ENCODE data around the gene XPO1. TPM values are rescaled to one million over a fixed set of nuclear protein-coding genes. Genes with fewer than 3 reads are reported as not detected.

XPO1 gene
- total and polyA plus RNA-seq, 4 donors: 15.0 to 149 (median 41.3) TPM

GRCh38 chr2:61536180-61536571, 2.0 kb downstream of the XPO1 start:
- H3K27ac ChIP-seq (ENCODE audit: low read depth in 1 of 2, low read length in 2 of 2): peak overlapping the region; percentile 97 to 98
- WGBS: 2% methylated on average over 9 of the region's 9 CpGs
- peak overlapping the region; percentile 76 to 98 (median 82) for H3K4me3 ChIP-seq (ENCODE audit: low read depth in 1 of 3, low read length in 3 of 3)
- H3K9ac ChIP-seq (ENCODE audit: low read depth in 1 of 2, low read length in 2 of 2): peak overlapping the region; percentile 61 to 86
- peaks cover 2 to 28% (median 13%) of the 10 kb centered on the region in 4 donors for H3K4me1 ChIP-seq (ENCODE audit: control insufficient read depth in 4 of 4, insufficient read depth in 4 of 4, low read length in 3 of 4)
- peaks cover 0 to 5% (median 3%) of the 10 kb centered on the region in 4 donors for H3K36me3 ChIP-seq (ENCODE audit: control insufficient read depth in 4 of 4, insufficient read depth in 3 of 4, low read depth in 1 of 4, low read length in 3 of 4)
- DNase-seq (ENCODE audit: low spot score): no peak
- H3K27me3 ChIP-seq (ENCODE audit: control insufficient read depth in 4 of 4, insufficient read depth in 4 of 4, low read length in 3 of 4): no peaks in the 10 kb centered on the region
- H3K9me3 ChIP-seq (ENCODE audit: control insufficient read depth in 4 of 4, low read length in 3 of 4): no peaks in the 10 kb centered on the region
- TF ChIP-seq FOXA1 (IDR thresholded peaks at IDR 0.05) (no peak), YY1 (IDR thresholded peaks at IDR 0.05) (peak; percentile 11)

- peaks cover 0 to 5% (median 3%) of the 10 kb centered on the region in 4 donors for H3K36me3 ChIP-seq (ENCODE audit: control insufficient read depth in 4 of 4, insufficient read depth in 3 of 4, low read depth in 1 of 4, low read length in 3 of 4)
- H3K9me3 ChIP-seq (ENCODE audit: control insufficient read depth in 4 of 4, low read length in 3 of 4): no peaks in the 10 kb centered on the region
- TF ChIP-seq SP1 (IDR thresholded peaks at IDR 0.05) (no peak), NR2F2 (IDR thresholded peaks at IDR 0.05) (no peak), ATF3 (IDR thresholded peaks at IDR 0.05) (no peak), REST (IDR thresholded peaks at IDR 0.05) (no peak), MAX (IDR thresholded peaks at IDR 0.05) (no peak), RXRA (IDR thresholded peaks at IDR 0.05) (no peak), ZBTB33 (IDR thresholded peaks at IDR 0.05) (no peak), HNF4G (IDR thresholded peaks at IDR 0.05) (no peak), GABPA (IDR thresholded peaks at IDR 0.05 in 1 of 2, conservative IDR thresholded peaks at IDR 0.05 in 1 of 2) (no peak), FOXA2 (IDR thresholded peaks at IDR 0.05) (no peak), CTCF (IDR thresholded peaks at IDR 0.05; ENCODE audit: low read depth, low read length, missing input control) (no peak)
- H3K4me3 ChIP-seq (ENCODE audit: low read depth in 1 of 3, low read length in 3 of 3): peak overlapping the region; percentile 76 to 98 (median 82)
- WGBS: 23% methylated on average over 5 of the region's 5 CpGs
- H3K4me1 ChIP-seq (ENCODE audit: control insufficient read depth in 4 of 4, insufficient read depth in 4 of 4, low read length in 3 of 4): peaks cover 2 to 33% (median 15%) of the 10 kb centered on the region in 4 donors
- DNase-seq (ENCODE audit: low spot score): no peak
- peak overlapping the region; percentile 61 to 86 for H3K9ac ChIP-seq (ENCODE audit: low read depth in 1 of 2, low read length in 2 of 2)
- H3K27ac ChIP-seq (ENCODE audit: low read depth in 1 of 2, low read length in 2 of 2): peak overlapping the region; percentile 97 to 98
- no peaks in the 10 kb centered on the region for H3K27me3 ChIP-seq (ENCODE audit: control insufficient read depth in 4 of 4, insufficient read depth in 4 of 4, low read length in 3 of 4)
These were observed 2.7 kb downstream of the XPO1 start for GRCh38 chr2:61535449-61535848.
